ENCODE results near the gene LSR. TPM values are rescaled to one million over a fixed set of nuclear protein-coding genes. Genes with fewer than 3 reads are reported as not detected.
A peak's percentile ranks its signal among the peaks of the same experiment; 100 is the strongest.

LSR gene
- total RNA-seq, 6 experiments from 2014 or later: 96.6 to 138 (median 112) TPM

- 89% methylated on average over 3 of the region's 10 CpGs for WGBS (ENCODE audit: insufficient coverage, low coverage, low lambda C conversion rate, missing lambda C conversion rate)
- intact Hi-C loops (cut with DNase I): no loop called here
- Histone ChIP-seq H3K36me3 (peaks cover 0 to 11% (median 3%) of the 10 kb centered on the region in 4 donors), H3K4me3 (no peak overlapping the region), H3K27ac (no peak overlapping the region), H3K9me3 (no peaks in the 10 kb centered on the region), H3K4me1 (peaks cover 0 to 23% (median 7%) of the 10 kb centered on the region in 4 donors), H3K27me3 (no peaks in the 10 kb centered on the region)
- TF ChIP-seq POLR2A (IDR thresholded peaks at IDR 0.05): no peak
- no peak for TF ChIP-seq CTCF (IDR thresholded peaks at IDR 0.05)
- DNase-seq: no peak
- no peak for ATAC-seq
These were observed 17.2 kb downstream of the LSR start for GRCh38 chr19:35265900-35266519.

- Histone ChIP-seq H3K9me3 (no peaks in the 10 kb centered on the region), H3K4me1 (peaks cover 0 to 30% (median 10%) of the 10 kb centered on the region in 4 donors), H3K36me3 (peaks cover 0 to 11% (median 7%) of the 10 kb centered on the region in 4 donors), H3K27ac (peak overlapping the region; percentile 79 to 92 (median 92)), H3K4me3 (peak overlapping the region; percentile 73 to 86 (median 79)), H3K27me3 (no peaks in the 10 kb centered on the region)
- DNase-seq (peak in 1 of 3 donors; percentile 56), ATAC-seq (peak; percentile 0 to 2 (median 1))
- no peak for TF ChIP-seq CTCF (IDR thresholded peaks at IDR 0.05)
- TF ChIP-seq POLR2A (IDR thresholded peaks at IDR 0.05): no peak
- intact Hi-C loops (cut with DNase I): no loop called here
- WGBS (ENCODE audit: insufficient coverage, low coverage, low lambda C conversion rate, missing lambda C conversion rate): 10% methylated on average over 4 of the region's 39 CpGs
These were observed 17.9 kb downstream of the LSR start for GRCh38 chr19:35266520-35267352.

- DNase-seq: peak; percentile 60 to 77 (median 71)
- Histone ChIP-seq H3K4me1 (peaks cover 0 to 36% (median 15%) of the 10 kb centered on the region in 4 donors), H3K27ac (peak overlapping the region; percentile 79 to 92 (median 92)), H3K36me3 (peaks cover 0 to 10% (median 7%) of the 10 kb centered on the region in 4 donors), H3K9me3 (no peaks in the 10 kb centered on the region), H3K4me3 (peak overlapping the region; percentile 73 to 86 (median 79)), H3K27me3 (no peaks in the 10 kb centered on the region)
- 2% methylated on average over 7 of the region's 40 CpGs for WGBS (ENCODE audit: insufficient coverage, low coverage, low lambda C conversion rate, missing lambda C conversion rate)
- TF ChIP-seq POLR2A (IDR thresholded peaks at IDR 0.05) (no peak), CTCF (IDR thresholded peaks at IDR 0.05) (no peak)
- ATAC-seq: peak; percentile 15 to 27 (median 19)
- intact Hi-C loops (cut with DNase I): no loop called here
These were observed 18.6 kb downstream of the LSR start for GRCh38 chr19:35267353-35267817.

- H3K27ac ChIP-seq: peak overlapping the region; percentile 79 to 92 (median 92)
- H3K4me1 ChIP-seq: peaks cover 0 to 36% (median 15%) of the 10 kb centered on the region in 4 donors
- peaks cover 0 to 10% (median 4%) of the 10 kb centered on the region in 4 donors for H3K36me3 ChIP-seq
- H3K9me3 ChIP-seq: no peaks in the 10 kb centered on the region
- ATAC-seq: peak; percentile 34 to 62 (median 50)
- no peaks in the 10 kb centered on the region for H3K27me3 ChIP-seq
- TF ChIP-seq CTCF (IDR thresholded peaks at IDR 0.05) (no peak), POLR2A (IDR thresholded peaks at IDR 0.05) (peak; percentile 71)
- peak overlapping the region; percentile 73 to 86 (median 79) for H3K4me3 ChIP-seq
- 0% methylated on average over 7 of the region's 100 CpGs for WGBS (ENCODE audit: insufficient coverage, low coverage, low lambda C conversion rate, missing lambda C conversion rate)
- peak; percentile 83 to 84 (median 83) for DNase-seq
- intact Hi-C loops (cut with DNase I): no loop called here
These were observed 19.2 kb downstream of the LSR start for GRCh38 chr19:35267818-35268535.
